OCI-LY1 (cell line): ENCODE data around the gene BNIP3.

Experiments
- CTCF ChIP-seq: fragments of 200-600 bp; sonication (generic), shearing (Covaris generic); IDR thresholded peaks from 2 replicates; pipeline ENCODE4 v1.5.1; 2017; ENCODE audit warnings: mild to moderate bottlenecking, antibody characterized with exemption, low read length, moderate library complexity, mixed read lengths
- EZH2 ChIP-seq: fragments of 200-600 bp; sonication (generic), shearing (Covaris generic); IDR thresholded peaks from 2 replicates; pipeline ENCODE4 v1.8.0; 2017; ENCODE audit warnings: borderline replicate concordance, mixed run types, mild to moderate bottlenecking, antibody characterized with exemption, low read length, moderate library complexity, mixed read lengths

- no peak for TF ChIP-seq CTCF
- TF ChIP-seq EZH2 = no peak
These were observed 55.5 kb downstream of the BNIP3 start for GRCh38 chr10:131926253-131926652.
